IMR-90 (cell line): Measurements from ENCODE around the gene MAPK8IP1. TPM values are rescaled to one million over a fixed set of nuclear protein-coding genes. Genes with fewer than 3 reads are reported as not detected.

Experiments
- ATAC-seq: fragments of 200-7000 bp; cut with Tn5 transposase; 2 replicates; pipeline ENCODE4 v1.9.1; 2020; ENCODE audit warnings: low read depth, mild to moderate bottlenecking, moderate library complexity
- BruUV-seq: library from RNA; stranded (reverse); fragments of 400-500 nt; replicated peaks from 2 replicates; lab custom pipeline; 2021; lab: Mats Ljungman, UMichigan
- CTCF ChIA-PET: fragments of 300-600 bp; formaldehyde crosslinking; extraction: SDS; loops from one replicate; lab custom pipeline; 2021; ENCODE audit warnings: antibody characterized with exemption; lab: Yijun Ruan, JAX
- POLR2A ChIA-PET: fragments of 300-600 bp; sonication (Branson Sonifier 250); formaldehyde crosslinking; loops from one replicate; lab custom pipeline; 2022; ENCODE audit warnings: antibody characterized with exemption; ENCODE audit not compliant: unreplicated experiment; lab: Charles Lee
- DNase-seq: peaks from one replicate; pipeline ENCODE4 v3.0.0; 2013
- H2AFZ ChIP-seq: replicated peaks from 2 replicates; pipeline ENCODE3; 2013; ENCODE audit warnings: low read length, mild to moderate bottlenecking; ENCODE audit not compliant: poor library complexity
- H2AK5ac ChIP-seq: 2 replicates; pipeline ENCODE4 v1.6.1; 2013; ENCODE audit warnings: low read depth, low read length, inconsistent platforms
- H2AK9ac ChIP-seq: replicated peaks from 2 replicates; pipeline ENCODE3; 2013; ENCODE audit warnings: mild to moderate bottlenecking, low read depth, low read length, moderate library complexity; ENCODE audit not compliant: poor library complexity
- H2BK120ac ChIP-seq: 2 replicates; pipeline ENCODE4 v1.6.1; 2013; ENCODE audit warnings: low read depth, low read length, inconsistent platforms
- H2BK15ac ChIP-seq: 3 replicates; pipeline ENCODE4 v1.6.1; 2013; ENCODE audit warnings: low read depth, low read length, inconsistent platforms
- H2BK20ac ChIP-seq: 2 replicates; pipeline ENCODE4 v1.6.1; 2013; ENCODE audit warnings: low read depth, mild to moderate bottlenecking, inconsistent platforms, low read length, moderate library complexity
- H2BK5ac ChIP-seq: 2 replicates; pipeline ENCODE4 v1.6.1; 2013; ENCODE audit warnings: mild to moderate bottlenecking, low read depth, low read length, inconsistent platforms; ENCODE audit not compliant: poor library complexity, severe bottlenecking
- H3K14ac ChIP-seq: replicated peaks from 2 replicates; pipeline ENCODE4 v1.6.1; 2013; ENCODE audit warnings: low read depth, low read length, inconsistent platforms
- H3K18ac ChIP-seq: 2 replicates; pipeline ENCODE4 v1.6.1; 2013; ENCODE audit warnings: low read depth, low read length, control low read depth
- H3K23ac ChIP-seq: 2 replicates; pipeline ENCODE4 v1.6.1; 2013; ENCODE audit warnings: low read depth, low read length, inconsistent platforms
- H3K27ac ChIP-seq: 2 replicates; pipeline ENCODE4 v1.5.1; 2013; ENCODE audit warnings: mild to moderate bottlenecking, control low read depth, low read length; ENCODE audit not compliant: insufficient read depth
- H3K27me3 ChIP-seq: 2 replicates; pipeline ENCODE4 v1.6.1; 2013; ENCODE audit warnings: low read length; ENCODE audit not compliant: control insufficient read depth, insufficient read depth
- H3K36me3 ChIP-seq: 2 replicates; pipeline ENCODE4 v1.6.1; 2013; ENCODE audit warnings: low read length, mixed read lengths; ENCODE audit not compliant: control insufficient read depth, insufficient read depth
- H3K4ac ChIP-seq: 2 replicates; pipeline ENCODE4 v1.6.1; 2013; ENCODE audit warnings: low read depth, low read length, inconsistent platforms
- H3K4me1 ChIP-seq: 2 replicates; pipeline ENCODE4 v1.6.1; 2013; ENCODE audit warnings: low read length, mixed read lengths; ENCODE audit not compliant: control insufficient read depth, insufficient read depth
- H3K4me2 ChIP-seq: 2 replicates; pipeline ENCODE4 v1.6.1; 2013; ENCODE audit warnings: low read depth, mild to moderate bottlenecking, control low read depth, low read length, moderate library complexity
- H3K4me3 ChIP-seq: 2 replicates; pipeline ENCODE4 v1.5.1; 2013; ENCODE audit warnings: low read depth, mild to moderate bottlenecking, control low read depth, low read length, moderate library complexity; ENCODE audit not compliant: insufficient read depth
- H3K56ac ChIP-seq: 2 replicates; pipeline ENCODE4 v1.6.1; 2013; ENCODE audit warnings: low read length, inconsistent platforms; ENCODE audit not compliant: insufficient read depth; ENCODE audit errors: extremely low read depth
- H3K79me1 ChIP-seq, 2 experiments: 2 replicates each; pipeline ENCODE4 v1.6.1; 2013; ENCODE audit warnings: low read length in 2 of 2, inconsistent platforms in 1 of 2, low read depth in 1 of 2
- H3K9ac ChIP-seq: 2 replicates; pipeline ENCODE4 v1.6.1; 2013; ENCODE audit warnings: low read depth, low read length, control low read depth
- H3K9me1 ChIP-seq: 2 replicates; pipeline ENCODE4 v1.6.1; 2013; ENCODE audit warnings: low read length, inconsistent platforms; ENCODE audit not compliant: insufficient read depth
- H3K9me3 ChIP-seq: 2 replicates; pipeline ENCODE4 v1.6.1; 2013; ENCODE audit warnings: low read length; ENCODE audit not compliant: control insufficient read depth, insufficient read depth
- H4K20me1 ChIP-seq: 2 replicates; pipeline ENCODE4 v1.6.1; 2013; ENCODE audit warnings: low read length, inconsistent platforms; ENCODE audit not compliant: insufficient read depth
- H4K5ac ChIP-seq: 2 replicates; pipeline ENCODE4 v1.6.1; 2013; ENCODE audit warnings: mild to moderate bottlenecking, low read depth, low read length, control low read depth
- H4K8ac ChIP-seq, 2 experiments: 2 replicates each; pipeline ENCODE4 v1.6.1; 2013; ENCODE audit warnings: low read depth in 2 of 2, low read length in 2 of 2, control low read depth in 1 of 2, inconsistent platforms in 1 of 2
- H4K91ac ChIP-seq: 2 replicates; pipeline ENCODE4 v1.6.1; 2013; ENCODE audit warnings: low read depth, low read length, inconsistent platforms; ENCODE audit not compliant: insufficient read depth
- BHLHE40 ChIP-seq: fragments of 150-350 bp; IDR thresholded peaks from 2 replicates; pipeline ENCODE4 v1.6.1; 2016; ENCODE audit warnings: mild to moderate bottlenecking, low read depth, low read length
- CEBPB ChIP-seq: IDR thresholded peaks from 2 replicates; pipeline ENCODE4 v1.6.1; 2012; ENCODE audit warnings: low read depth, low read length, improper control_type of control experiment
- CHD1 ChIP-seq: IDR thresholded peaks from 2 replicates; pipeline ENCODE4 v1.6.1; 2012; ENCODE audit warnings: low read depth, low read length, improper control_type of control experiment
- FOS ChIP-seq: fragments of 150-350 bp; IDR thresholded peaks from 2 replicates; pipeline ENCODE4 v1.6.1; 2016; ENCODE audit warnings: low read depth, low read length
- MAFK ChIP-seq: IDR thresholded peaks from 2 replicates; pipeline ENCODE4 v1.6.1; 2012; ENCODE audit warnings: low read depth, low read length, improper control_type of control experiment
- MAZ ChIP-seq: IDR thresholded peaks from 2 replicates; pipeline ENCODE4 v1.6.1; 2012; ENCODE audit warnings: low read depth, mild to moderate bottlenecking, low read length, improper control_type of control experiment, moderate library complexity, borderline replicate concordance
- MXI1 ChIP-seq: IDR thresholded peaks from 2 replicates; pipeline ENCODE4 v1.6.1; 2012; ENCODE audit warnings: low read depth, mild to moderate bottlenecking, low read length, moderate library complexity, borderline replicate concordance
- NFE2L2 ChIP-seq: fragments of 150-350 bp; IDR thresholded peaks from 2 replicates; pipeline ENCODE4 v1.6.1; 2016; ENCODE audit warnings: low read depth, mild to moderate bottlenecking, low read length
- POLR2A ChIP-seq: IDR thresholded peaks from 2 replicates; pipeline ENCODE4 v1.6.1; 2012; ENCODE audit warnings: mild to moderate bottlenecking, low read depth, low read length
- RAD21 ChIP-seq: IDR thresholded peaks from 2 replicates; pipeline ENCODE4 v1.6.1; 2012; ENCODE audit warnings: low read length, improper control_type of control experiment
- RCOR1 ChIP-seq: IDR thresholded peaks from 2 replicates; pipeline ENCODE4 v1.6.1; 2012; ENCODE audit warnings: mild to moderate bottlenecking, low read length, improper control_type of control experiment; ENCODE audit not compliant: insufficient replicate concordance
- RFX5 ChIP-seq: IDR thresholded peaks from 2 replicates; pipeline ENCODE4 v1.8.0; 2012; ENCODE audit warnings: low read depth, mild to moderate bottlenecking, low read length, moderate library complexity
- SMC3 ChIP-seq: fragments of 150-350 bp; IDR thresholded peaks from 2 replicates; pipeline ENCODE4 v1.6.1; 2016; ENCODE audit warnings: low read depth, mild to moderate bottlenecking, antibody characterized with exemption, low read length, moderate library complexity
- WGBS, 2 experiments: methylation state at CpG; one replicate each; pipeline versions ENCODE4 v1.1.5 to v1.1.7; 2013; ENCODE audit warnings: missing lambda C conversion rate in 2 of 2; ENCODE audit not compliant: insufficient read length in 1 of 2; ENCODE audit errors: extremely low coverage in 2 of 2; 5-methylcytosine and 5-hydroxymethylcytosine counted together
- dilution Hi-C: fragments of 300-500 bp; cut with HindIII; formaldehyde crosslinking; loops from one replicate; pipeline ENCODE4 v1.14.3; 2018; ENCODE audit warnings: low sequenced_read_pairs; ENCODE audit not compliant: unreplicated experiment
- in situ Hi-C: fragments of 300-500 bp; cut with MboI; formaldehyde crosslinking; loops from 3 replicates; pipeline ENCODE4 v1.14.3; 2019; ENCODE audit warnings: low sequenced_read_pairs, inconsistent platforms, mixed read lengths
- intact Hi-C: fragments of 100-400 bp; cut with micrococcal nuclease; formaldehyde crosslinking; loops from 2 replicates; pipeline ENCODE4 v1.10.0; 2022
- polyA plus RNA-seq, 3 experiments: library from polyadenylated mRNA; depleted of rRNA; stranded (reverse); fragments of >200 nt; gene quantifications; 2 replicates each; pipeline ENCODE4 v1.2.3, GENCODE V29; 2012; ENCODE audit warnings: low replicate concordance in 1 of 3
- total RNA-seq: library from RNA; depleted of rRNA; stranded (reverse); fragments of >200 nt; gene quantifications from 2 replicates; pipeline ENCODE4 v1.2.3, GENCODE V29; 2012
- TF ChIP-seq, protein P1 (sequence below): fragments of 150-350 bp; IDR thresholded peaks from 2 replicates; pipeline ENCODE4 v1.6.1; 2016; ENCODE audit warnings: low read depth, mild to moderate bottlenecking, low read length, moderate library complexity, borderline replicate concordance
- TF ChIP-seq, protein P2 (sequence below): conservative IDR thresholded peaks from 2 replicates; pipeline ENCODE4 v1.5.1; 2012; ENCODE audit warnings: mild to moderate bottlenecking, low read depth, low read length, improper control_type of control experiment
- TF ChIP-seq, protein P3 (sequence below): fragments of 150-350 bp; IDR thresholded peaks from 2 replicates; pipeline ENCODE4 v1.6.1; 2017; ENCODE audit warnings: mild to moderate bottlenecking, antibody characterized with exemption, low read length, low read depth

The MAPK8IP1 gene
- total and polyA plus RNA-seq, 2 of the 4 experiments (the other 2 are of a cell fraction), result 6.5 to 9.6 TPM

DNA sequence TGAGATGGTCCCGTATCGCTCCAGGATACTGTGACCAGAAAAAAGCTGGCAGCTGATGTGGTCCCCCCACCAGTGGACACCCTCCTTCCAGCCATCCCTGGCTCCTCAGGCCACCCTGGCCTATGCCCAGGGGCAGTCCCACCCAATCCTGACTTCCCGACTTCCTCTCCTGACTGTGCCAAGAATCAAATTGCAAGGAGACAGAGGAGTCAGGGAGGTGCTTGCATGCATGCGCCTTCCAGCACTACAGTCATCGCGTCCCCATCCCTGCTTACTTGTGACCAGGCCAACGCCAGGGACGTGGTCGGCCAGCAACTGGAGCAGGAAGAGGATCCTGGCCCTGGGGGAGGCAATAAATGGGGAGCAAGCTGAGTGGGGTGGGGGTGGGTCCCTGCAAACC is 25.2 kb downstream of the MAPK8IP1 start:
- H3K14ac ChIP-seq, result no peak overlapping the region
- no peak overlapping the region for H3K27ac ChIP-seq
- CTCF ChIA-PET, result no interaction called here
- no peak overlapping the region for H2BK5ac ChIP-seq
- ATAC-seq (no peak), DNase-seq (no peak)
- H3K23ac ChIP-seq, result no peak overlapping the region
- H3K9me3 ChIP-seq, result no peaks in the 10 kb centered on the region
- H2BK20ac ChIP-seq, result no peak overlapping the region
- H3K36me3 ChIP-seq, result peaks cover 29% of the 10 kb centered on the region
- H4K5ac ChIP-seq, result no peak overlapping the region
- no peaks in the 10 kb centered on the region for H3K9me1 ChIP-seq
- H3K4me3 ChIP-seq, result no peak overlapping the region
- H4K8ac ChIP-seq, result no peak overlapping the region
- H2AK9ac ChIP-seq, result no peak overlapping the region
- 100% methylated on average over 1 of the region's 9 CpGs; no CpG with 5 or more reads in 1 of the 2 experiments for WGBS, 2 experiments
- no peak overlapping the region for H3K4ac ChIP-seq
- POLR2A ChIA-PET, result no interaction called here
- H4K91ac ChIP-seq, result no peak overlapping the region
- no TSS peak for BruUV-seq
- H2BK15ac ChIP-seq, result no peak overlapping the region
- no peak overlapping the region for H2AFZ ChIP-seq
- dilution Hi-C loops, result no loop called here
- H3K18ac ChIP-seq, result no peak overlapping the region
- no peak overlapping the region for H3K9ac ChIP-seq
- no peak overlapping the region for H3K4me2 ChIP-seq
- H2BK120ac ChIP-seq, result no peak overlapping the region
- intact Hi-C loops, result no loop called here
- H3K79me1 ChIP-seq, result peaks cover 2 to 13% of the 10 kb centered on the region in 2 experiments; a peak in 2 of 4 replicates
- H3K56ac ChIP-seq, result no peak overlapping the region
- H3K27me3 ChIP-seq, result no peaks in the 10 kb centered on the region
- H2AK5ac ChIP-seq, result no peak overlapping the region
- in situ Hi-C loops, result no loop called here
- no peak for TF ChIP-seq RFX5
- no peak for TF ChIP-seq BHLHE40
- no peak for TF ChIP-seq CHD1
- no peak for TF ChIP-seq SMC3
- TF ChIP-seq RCOR1, result no peak
- no peak for TF ChIP-seq CEBPB
- TF ChIP-seq MAZ, result no peak
- no peak for TF ChIP-seq RAD21
- TF ChIP-seq MXI1, result no peak
- no peak for TF ChIP-seq FOS
- no peak for TF ChIP-seq POLR2A
- no peak for TF ChIP-seq MAFK
- TF ChIP-seq, protein P1, sequence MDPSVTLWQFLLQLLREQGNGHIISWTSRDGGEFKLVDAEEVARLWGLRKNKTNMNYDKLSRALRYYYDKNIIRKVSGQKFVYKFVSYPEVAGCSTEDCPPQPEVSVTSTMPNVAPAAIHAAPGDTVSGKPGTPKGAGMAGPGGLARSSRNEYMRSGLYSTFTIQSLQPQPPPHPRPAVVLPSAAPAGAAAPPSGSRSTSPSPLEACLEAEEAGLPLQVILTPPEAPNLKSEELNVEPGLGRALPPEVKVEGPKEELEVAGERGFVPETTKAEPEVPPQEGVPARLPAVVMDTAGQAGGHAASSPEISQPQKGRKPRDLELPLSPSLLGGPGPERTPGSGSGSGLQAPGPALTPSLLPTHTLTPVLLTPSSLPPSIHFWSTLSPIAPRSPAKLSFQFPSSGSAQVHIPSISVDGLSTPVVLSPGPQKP, result no peak
- TF ChIP-seq, protein P2, sequence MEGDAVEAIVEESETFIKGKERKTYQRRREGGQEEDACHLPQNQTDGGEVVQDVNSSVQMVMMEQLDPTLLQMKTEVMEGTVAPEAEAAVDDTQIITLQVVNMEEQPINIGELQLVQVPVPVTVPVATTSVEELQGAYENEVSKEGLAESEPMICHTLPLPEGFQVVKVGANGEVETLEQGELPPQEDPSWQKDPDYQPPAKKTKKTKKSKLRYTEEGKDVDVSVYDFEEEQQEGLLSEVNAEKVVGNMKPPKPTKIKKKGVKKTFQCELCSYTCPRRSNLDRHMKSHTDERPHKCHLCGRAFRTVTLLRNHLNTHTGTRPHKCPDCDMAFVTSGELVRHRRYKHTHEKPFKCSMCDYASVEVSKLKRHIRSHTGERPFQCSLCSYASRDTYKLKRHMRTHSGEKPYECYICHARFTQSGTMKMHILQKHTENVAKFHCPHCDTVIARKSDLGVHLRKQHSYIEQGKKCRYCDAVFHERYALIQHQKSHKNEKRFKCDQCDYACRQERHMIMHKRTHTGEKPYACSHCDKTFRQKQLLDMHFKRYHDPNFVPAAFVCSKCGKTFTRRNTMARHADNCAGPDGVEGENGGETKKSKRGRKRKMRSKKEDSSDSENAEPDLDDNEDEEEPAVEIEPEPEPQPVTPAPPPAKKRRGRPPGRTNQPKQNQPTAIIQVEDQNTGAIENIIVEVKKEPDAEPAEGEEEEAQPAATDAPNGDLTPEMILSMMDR, result no peak
- TF ChIP-seq NFE2L2, result no peak
- TF ChIP-seq, protein P3, sequence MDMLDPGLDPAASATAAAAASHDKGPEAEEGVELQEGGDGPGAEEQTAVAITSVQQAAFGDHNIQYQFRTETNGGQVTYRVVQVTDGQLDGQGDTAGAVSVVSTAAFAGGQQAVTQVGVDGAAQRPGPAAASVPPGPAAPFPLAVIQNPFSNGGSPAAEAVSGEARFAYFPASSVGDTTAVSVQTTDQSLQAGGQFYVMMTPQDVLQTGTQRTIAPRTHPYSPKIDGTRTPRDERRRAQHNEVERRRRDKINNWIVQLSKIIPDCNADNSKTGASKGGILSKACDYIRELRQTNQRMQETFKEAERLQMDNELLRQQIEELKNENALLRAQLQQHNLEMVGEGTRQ, result no peak
- 0 out of 2 replicates have a peak, but pooled peaks cover 4% of the 10 kb centered on the region for H4K20me1 ChIP-seq
- H3K4me1 ChIP-seq, result no peaks in the 10 kb centered on the region
